ENCODE measurements around the gene VTN.

The VTN gene

GRCh38 chr17:28367641-28368305 is 2.3 kb downstream of the VTN start:
- H3K4me3 ChIP-seq: no peak overlapping the region
- H3K27ac ChIP-seq: no peak overlapping the region
- H3K36me3 ChIP-seq: peaks cover 4 to 41% (median 21%) of the 10 kb centered on the region in 3 donors
- intact Hi-C loops (cut with DNase I; ENCODE audit: low total_unique reads): no loop called here
- no peak for TF ChIP-seq CTCF (IDR thresholded peaks at IDR 0.05)
- H3K4me1 ChIP-seq: peaks cover 0 to 20% (median 16%) of the 10 kb centered on the region in 4 donors
- no peaks in the 10 kb centered on the region for H3K27me3 ChIP-seq
- H3K9me3 ChIP-seq: no peaks in the 10 kb centered on the region
- no peak for DNase-seq

- H3K4me3 ChIP-seq: no peak overlapping the region
- intact Hi-C loops (cut with DNase I; ENCODE audit: low total_unique reads): no loop called here
Measured at GRCh38 chr17:28366605-28367004, 3.5 kb downstream of the VTN start.

DNA sequence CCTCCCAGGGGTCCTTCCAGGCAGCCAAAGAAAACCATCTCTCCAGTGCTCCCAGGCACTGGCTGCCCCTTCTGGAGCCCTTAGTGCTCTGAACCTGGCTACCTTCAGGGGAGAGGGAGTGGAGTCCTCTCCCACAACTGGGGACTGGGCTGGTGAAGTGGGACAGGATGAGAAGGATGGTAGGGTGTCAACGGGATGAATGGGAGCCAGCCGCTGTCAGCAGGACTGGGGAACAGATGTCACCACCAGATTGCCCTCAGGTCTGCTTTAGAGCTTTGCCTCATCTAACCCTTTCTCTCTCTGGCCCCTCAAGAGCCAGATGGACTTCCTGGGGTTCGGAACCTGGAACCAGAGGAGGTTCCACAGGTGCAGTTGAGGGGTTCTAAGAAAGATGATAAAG is 4.6 kb downstream of the VTN start:
- no peak for DNase-seq
- TF ChIP-seq CTCF (IDR thresholded peaks at IDR 0.05): no peak
- Histone ChIP-seq H3K27ac (no peak overlapping the region), H3K27me3 (no peaks in the 10 kb centered on the region), H3K4me3 (no peak overlapping the region), H3K9me3 (no peaks in the 10 kb centered on the region), H3K36me3 (peaks cover 26 to 64% (median 43%) of the 10 kb centered on the region in 3 donors), H3K4me1 (peaks cover 0 to 5% (median 0%) of the 10 kb centered on the region in 4 donors)
- intact Hi-C loops (cut with DNase I; ENCODE audit: low total_unique reads): no loop called here

More at GRCh38 chr17:28366605-28367004, 3.5 kb downstream of the VTN start:
- DNase-seq: no peak
- Histone ChIP-seq H3K36me3 (peaks cover 15 to 53% (median 32%) of the 10 kb centered on the region in 3 donors), H3K4me1 (peaks cover 0 to 14% (median 6%) of the 10 kb centered on the region in 4 donors), H3K27me3 (no peaks in the 10 kb centered on the region), H3K27ac (no peak overlapping the region), H3K9me3 (no peaks in the 10 kb centered on the region)
- TF ChIP-seq CTCF (IDR thresholded peaks at IDR 0.05): no peak

DNA sequence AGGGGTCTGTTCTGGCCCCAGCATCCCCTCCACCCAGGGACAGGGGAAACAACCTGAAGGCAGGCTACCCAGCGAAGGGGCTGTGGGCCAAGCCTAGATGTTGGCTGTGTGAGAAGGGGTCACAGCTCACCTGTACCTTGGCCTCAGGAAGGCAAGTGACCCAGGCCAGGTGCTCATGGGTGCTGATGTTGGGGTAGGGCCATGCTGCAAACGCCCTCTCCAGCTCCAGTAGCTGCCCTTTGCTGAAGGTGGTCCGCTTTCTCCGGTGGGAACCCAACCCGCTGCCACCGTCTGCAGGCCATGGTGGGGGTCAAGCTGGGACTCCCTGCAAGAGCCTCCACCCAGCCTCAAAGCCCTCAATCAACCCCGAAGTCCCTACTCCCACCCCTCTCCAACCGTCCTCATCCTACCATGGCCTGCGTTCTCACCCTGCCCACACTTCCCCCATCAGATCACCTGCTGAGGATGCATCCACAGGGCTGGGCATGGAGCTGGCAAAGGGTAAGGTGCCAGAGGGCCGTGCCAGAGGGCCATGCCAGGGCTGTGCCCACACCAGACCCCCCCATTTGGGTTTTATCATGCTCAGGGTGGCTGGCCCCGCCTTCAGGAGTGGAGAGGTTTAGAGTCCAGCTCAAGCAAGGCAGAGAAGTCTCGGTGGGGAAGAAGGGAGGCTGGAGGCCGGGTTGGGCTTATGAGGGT is 5.3 kb downstream of the VTN start, which contains the start of gene SEBOX:
Gene SEBOX, minus strand, starts transcription at position 535 of the 699 bp plus-strand sequence. Its CDS starts 48 bp downstream, at position 487.
- Histone ChIP-seq H3K4me3 (no peak within 1 kb of the TSS), H3K9me3 (no peaks in the 10 kb centered on the region), H3K36me3 (peaks cover 33 to 71% (median 50%) of the 10 kb centered on the region in 3 donors), H3K4me1 (no peaks in the 10 kb centered on the region), H3K27ac (no peak within 1 kb of the TSS), H3K27me3 (no peaks in the 10 kb centered on the region)
- intact Hi-C loops (cut with DNase I; ENCODE audit: low total_unique reads): no loop called here
- no peak for DNase-seq
- TF ChIP-seq CTCF (IDR thresholded peaks at IDR 0.05): no peak

DNA sequence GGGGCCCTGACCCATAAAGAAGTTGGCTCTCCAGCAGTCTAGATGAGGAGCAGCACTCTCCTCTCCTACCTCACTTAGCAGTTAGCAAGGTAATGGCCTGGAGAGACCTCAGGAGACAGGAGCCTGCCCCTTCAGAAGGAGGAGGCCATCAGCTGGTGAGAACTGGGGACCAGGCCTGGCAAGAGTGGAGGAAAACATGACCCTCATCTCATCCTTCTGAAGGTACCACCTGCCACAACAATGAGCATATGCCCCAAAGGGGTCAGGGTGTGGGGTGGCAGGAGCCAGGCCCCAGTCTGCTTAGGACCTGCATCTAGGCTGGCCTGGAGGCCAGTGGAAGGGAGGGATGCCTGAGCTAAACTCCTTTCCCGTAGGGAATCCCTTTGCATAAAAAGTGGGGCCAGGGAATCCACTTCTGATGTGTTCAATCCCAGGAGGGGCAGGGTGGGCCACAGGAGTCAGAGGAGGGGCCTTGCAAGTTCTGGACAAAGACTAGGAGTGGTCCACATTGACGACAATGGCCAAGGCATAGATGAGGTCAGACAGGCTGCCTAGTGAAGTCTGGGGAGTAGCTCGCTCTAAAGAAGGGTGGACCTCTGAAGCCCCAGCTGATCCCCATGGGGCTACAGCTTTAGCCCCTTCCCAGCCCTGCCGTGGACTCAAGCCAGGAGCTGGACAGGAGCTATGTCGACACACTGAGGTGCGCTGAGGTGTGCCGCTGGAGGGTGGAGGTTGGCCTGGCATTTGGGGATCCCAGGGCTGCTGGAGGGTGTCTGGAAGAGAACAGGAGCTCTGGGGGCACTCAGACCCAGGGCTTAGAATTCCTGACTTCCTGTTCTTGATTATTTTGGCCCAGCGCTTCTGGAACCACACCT is 6.1 kb downstream of the VTN start:
- no peak for DNase-seq
- H3K9me3 ChIP-seq: no peaks in the 10 kb centered on the region
- intact Hi-C loops (cut with DNase I; ENCODE audit: low total_unique reads): no loop called here
- H3K4me1 ChIP-seq: no peaks in the 10 kb centered on the region
- no peak overlapping the region for H3K4me3 ChIP-seq
- H3K36me3 ChIP-seq: peaks cover 40 to 79% (median 58%) of the 10 kb centered on the region in 3 donors
- H3K27ac ChIP-seq: no peak overlapping the region
- H3K27me3 ChIP-seq: no peaks in the 10 kb centered on the region
- no peak for TF ChIP-seq CTCF (IDR thresholded peaks at IDR 0.05)

All from tibial artery (tissue), 4 donors.